A673 (cell line): Measurements from ENCODE around the gene SMCO1.
"Not testable (repeated sequence)": the region's sequence is repeated elsewhere in the genome, so short reads cannot be mapped to it uniquely, and the experiment has no call there.

Source experiments
- CTCF ChIP-seq: fragments of 300-800, 200-600 bp; sonication (generic); conservative IDR thresholded peaks from 2 replicates; pipeline ENCODE4 v1.5.1; 2017; ENCODE audit warnings: low read depth, mild to moderate bottlenecking, antibody characterized with exemption, low read length, moderate library complexity, mixed read lengths
- EZH2 ChIP-seq: fragments of 200-600 bp; sonication (generic); IDR thresholded peaks from 2 replicates; pipeline ENCODE4 v1.6.1; 2017; ENCODE audit warnings: borderline replicate concordance, low read depth, mild to moderate bottlenecking, mixed read lengths, antibody characterized with exemption, low read length; ENCODE audit not compliant: poor library complexity, severe bottlenecking

DNA sequence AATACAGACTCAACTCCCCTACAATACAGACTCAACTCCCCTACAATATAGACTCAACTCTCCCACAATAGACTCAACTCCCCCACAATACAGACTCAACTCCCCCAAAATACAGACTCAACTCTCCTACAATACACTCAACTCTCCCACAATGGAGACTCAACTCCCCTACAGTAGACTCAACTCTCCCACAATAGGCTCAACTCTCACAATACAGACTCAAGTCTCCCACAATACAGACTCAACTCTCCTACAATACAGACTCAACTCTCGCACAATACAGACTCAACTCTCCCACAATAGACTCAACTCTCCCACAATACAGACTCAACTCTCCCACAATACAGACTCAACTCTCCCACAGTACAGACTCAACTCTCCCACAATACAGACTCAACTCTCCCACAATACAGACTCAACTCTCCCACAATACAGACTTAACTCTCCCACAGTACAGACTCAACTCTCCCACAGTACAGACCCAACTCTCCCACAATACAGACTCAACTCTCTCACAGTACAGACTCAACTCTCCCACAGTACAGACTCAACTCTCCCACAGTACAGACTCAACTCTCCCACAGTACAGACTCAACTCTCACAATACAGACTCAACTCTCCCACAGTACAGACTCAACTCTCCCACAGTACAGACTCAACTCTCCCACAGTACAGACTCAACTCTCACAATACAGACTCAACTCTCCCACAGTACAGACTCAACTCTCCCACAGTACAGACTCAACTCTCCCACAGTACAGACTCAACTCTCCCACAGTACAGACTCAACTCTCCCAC lies 52.3 kb downstream of the SMCO1 start:
- TF ChIP-seq CTCF, EZH2: not testable (repeated sequence)
